D721Med (cell line): ENCODE results near the gene ADAMTS9.
A peak's percentile ranks its signal among the peaks of the same experiment; 100 is the strongest.

Source experiments
- DNase-seq: peaks from one replicate; pipeline ENCODE4 v3.0.0; 2011; ENCODE audit warnings: low spot score; ENCODE audit not compliant: insufficient read length
- FAIRE-seq: peaks from 2 replicates; lab custom pipeline; 2011; peaks lifted over from hg19 to GRCh38; lab: Jason Lieb, UNC
- CTCF ChIP-seq: IDR thresholded peaks from 2 replicates; pipeline ENCODE4 v1.5.1; 2012; ENCODE audit warnings: mild to moderate bottlenecking, control low read depth; ENCODE audit not compliant: insufficient read depth; ENCODE audit errors: missing control alignments

Gene ADAMTS9

GRCh38 chr3:64685800-64686445 is 1.9 kb downstream of the ADAMTS9 start:
- TF ChIP-seq CTCF, result peak; percentile 29
- no peak for DNase-seq
- FAIRE-seq, result no peak

- DNase-seq, result no peak
- no peak for TF ChIP-seq CTCF
- FAIRE-seq, result no peak
Measured at GRCh38 chr3:64685331-64685799, 2.4 kb downstream of the ADAMTS9 start.

GRCh38 chr3:64684715-64685261 is 3.0 kb downstream of the ADAMTS9 start:
- no peak for TF ChIP-seq CTCF
- FAIRE-seq, result no peak
- no peak for DNase-seq

- no peak for DNase-seq
- TF ChIP-seq CTCF, result no peak
- no peak for FAIRE-seq
Measured at GRCh38 chr3:64681827-64682226, 6.0 kb downstream of the ADAMTS9 start.

GRCh38 chr3:64681015-64681414 is 6.8 kb downstream of the ADAMTS9 start:
- no peak for FAIRE-seq
- DNase-seq, result no peak
- TF ChIP-seq CTCF, result no peak

GRCh38 chr3:64680334-64680733 is 7.5 kb downstream of the ADAMTS9 start:
- no peak for TF ChIP-seq CTCF
- no peak for FAIRE-seq

More at GRCh38 chr3:64680334-64680733, 7.5 kb downstream of the ADAMTS9 start:
- DNase-seq, result no peak
